GM04503 (cell line): ENCODE measurements around the gene SLC46A3.
A peak's percentile ranks its signal among the peaks of the same experiment; 100 is the strongest.
"Not testable (repeated sequence)": the region's sequence is repeated elsewhere in the genome, so short reads cannot be mapped to it uniquely, and the experiment has no call there.

Source experiments
- DNase-seq: peaks from one replicate; pipeline ENCODE4 v3.0.0-alpha.2; 2012; ENCODE audit warnings: low read depth

SLC46A3 gene

DNA sequence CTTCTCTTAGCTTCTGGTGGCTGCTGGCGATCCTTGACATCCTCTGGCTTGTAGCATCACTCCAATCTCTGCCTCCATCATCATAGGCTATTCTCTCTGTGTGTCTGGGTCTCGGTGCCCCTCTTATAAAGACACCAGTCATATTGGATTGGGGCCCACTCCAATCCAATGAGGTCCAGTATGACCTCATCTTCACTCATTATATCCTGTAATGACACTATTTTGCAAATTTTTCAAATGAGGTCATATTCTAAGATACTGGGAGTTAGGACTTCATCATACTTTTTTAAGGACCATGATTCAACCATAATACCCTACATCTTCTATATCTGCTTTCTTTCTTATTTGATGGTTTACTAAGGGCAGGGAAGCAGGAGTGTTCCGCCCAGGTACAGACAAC is 12.0 kb upstream of the SLC46A3 start:
- DNase-seq: no peak

DNA sequence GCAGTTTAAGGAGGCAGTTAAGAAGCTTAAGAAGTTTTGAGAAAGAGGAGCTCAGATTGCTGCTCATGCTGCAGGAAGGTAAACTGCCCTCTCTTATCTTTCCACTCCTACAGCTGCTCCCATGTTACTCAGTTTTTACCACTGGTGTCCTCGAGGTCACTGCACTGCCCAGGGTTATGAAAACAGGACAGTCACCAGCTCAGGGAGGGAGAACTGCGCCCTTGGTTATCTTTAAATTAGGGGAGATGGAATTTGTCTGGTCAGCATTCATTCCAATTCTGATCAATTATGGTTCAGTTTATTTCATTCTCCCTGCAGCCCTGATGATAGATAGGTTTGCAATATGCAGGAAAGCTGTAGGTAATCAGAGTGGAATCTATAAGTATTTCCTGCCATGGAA is 10.8 kb upstream of the SLC46A3 start:
- DNase-seq: no peak

DNA sequence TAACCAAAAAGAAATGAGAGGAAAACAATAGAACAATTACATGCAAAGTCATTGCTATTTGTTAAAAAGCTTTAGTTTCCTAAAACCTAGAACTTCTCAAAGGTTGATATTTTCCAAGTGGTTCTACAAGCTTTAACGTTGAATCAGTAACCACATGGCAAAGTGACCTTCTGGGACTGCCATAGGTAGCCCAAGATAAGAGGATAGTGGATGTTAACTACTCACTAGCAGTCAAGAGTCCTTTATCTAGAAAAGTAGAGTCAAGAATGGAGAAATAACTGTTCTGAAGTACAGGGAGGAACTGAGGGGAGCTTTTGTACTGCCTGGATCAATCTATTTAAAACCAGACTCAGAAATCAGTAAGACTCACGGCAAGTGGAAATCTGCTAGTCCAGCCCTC is 9.9 kb upstream of the SLC46A3 start:
- DNase-seq: no peak

DNA sequence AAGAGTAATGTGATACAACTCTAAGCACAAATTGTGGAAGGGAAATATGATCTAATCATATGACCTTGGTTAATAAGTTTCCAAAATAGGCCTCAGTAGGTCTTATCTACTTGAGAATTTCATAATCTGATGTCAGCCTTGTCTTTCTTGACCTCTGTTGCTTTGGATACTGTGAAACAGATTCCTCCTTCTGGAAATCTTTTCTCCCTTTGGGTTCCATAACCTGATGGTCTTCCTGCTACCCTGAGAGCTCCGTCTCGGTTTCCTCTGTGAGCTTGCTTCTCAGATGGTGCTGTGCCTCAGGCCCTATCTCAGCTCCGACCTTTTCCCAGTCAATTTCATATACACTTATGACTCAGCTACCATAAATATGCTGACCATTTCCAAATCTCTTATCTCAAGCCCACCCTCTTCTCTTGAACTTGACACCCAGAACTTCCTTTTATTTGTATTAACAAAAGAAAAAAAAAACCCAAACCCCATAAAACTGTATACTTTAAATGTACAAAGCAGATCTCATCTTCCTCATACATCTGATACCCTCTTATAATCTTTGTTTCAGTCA is 6.4 kb upstream of the SLC46A3 start:
- no peak for DNase-seq

DNA sequence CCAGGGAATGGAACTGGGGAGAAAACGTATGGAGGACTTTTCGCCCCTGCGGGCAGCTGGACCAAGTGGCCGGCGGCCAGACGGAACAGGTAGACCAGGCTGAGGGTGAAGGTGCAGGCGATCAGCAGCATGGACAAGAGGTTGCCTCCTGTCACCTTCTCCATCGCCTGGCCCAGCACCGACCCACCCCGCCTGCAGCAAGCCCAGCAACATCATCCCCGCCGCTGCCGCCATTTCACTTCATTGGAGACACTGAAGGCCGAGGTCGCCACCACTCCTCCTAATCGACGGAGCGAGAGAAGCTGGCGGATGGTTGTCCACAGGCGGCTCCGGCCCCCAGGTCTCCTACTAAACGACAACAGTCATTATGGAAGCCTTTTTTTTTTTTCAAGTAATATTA is 5.0 kb upstream of the SLC46A3 start:
- DNase-seq: no peak

DNA sequence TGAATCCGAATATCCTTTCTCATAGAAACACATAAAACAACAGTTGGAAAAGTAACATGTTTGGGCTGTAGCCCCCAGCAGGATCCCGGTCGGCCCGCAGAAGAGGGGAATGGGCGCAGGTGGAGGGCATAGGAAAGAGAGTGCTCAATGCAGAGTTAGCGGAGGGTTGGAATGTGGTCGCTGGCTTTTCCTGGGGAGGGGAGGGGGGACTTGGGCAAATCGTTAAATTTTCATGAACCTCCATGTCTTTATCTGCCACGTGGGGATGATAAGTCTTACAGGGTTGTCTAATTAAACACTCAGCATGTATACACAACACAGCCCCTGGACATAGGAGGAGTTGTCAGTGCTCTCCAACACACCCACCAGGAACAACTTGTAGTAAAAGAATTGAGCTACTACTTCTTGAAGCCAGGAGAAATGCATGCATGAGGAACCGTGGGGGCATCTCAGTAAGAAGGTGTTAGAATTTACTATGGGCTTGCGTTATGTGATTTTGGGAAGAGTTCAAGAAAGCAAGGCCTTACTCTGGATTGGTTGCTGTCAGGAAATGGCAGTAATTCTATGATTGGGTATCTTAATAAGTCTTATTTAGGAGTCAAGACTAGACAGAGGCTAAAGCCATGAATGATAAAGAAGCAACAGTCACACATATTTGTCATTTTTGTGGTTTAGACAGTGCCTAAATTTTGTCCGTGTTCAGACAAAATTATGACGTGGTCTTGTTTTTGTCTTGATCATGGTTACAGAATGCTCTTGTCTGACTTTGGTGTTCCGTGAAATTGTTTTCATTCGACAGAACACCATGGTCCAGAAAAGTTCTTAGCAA is 671 bp upstream of the SLC46A3 start:
- peak; percentile 85 for DNase-seq

DNA sequence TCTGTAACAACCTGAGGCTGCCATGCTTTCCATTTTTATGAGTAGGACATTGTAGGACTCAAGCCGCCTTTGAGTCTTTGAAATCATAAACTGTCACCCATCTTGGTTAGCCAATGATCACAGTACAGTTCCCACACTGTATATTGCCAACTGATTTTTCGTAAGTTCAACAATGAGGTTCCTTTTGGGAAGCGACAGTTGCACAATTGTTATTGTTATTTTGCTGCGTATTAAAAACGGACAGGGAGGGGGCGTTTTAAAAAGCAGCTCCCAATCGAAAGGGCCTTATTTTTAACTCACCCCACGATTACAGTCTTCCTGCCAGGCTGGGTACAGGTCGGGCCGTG is 601 bp downstream of the SLC46A3 start:
- DNase-seq: no peak

DNA sequence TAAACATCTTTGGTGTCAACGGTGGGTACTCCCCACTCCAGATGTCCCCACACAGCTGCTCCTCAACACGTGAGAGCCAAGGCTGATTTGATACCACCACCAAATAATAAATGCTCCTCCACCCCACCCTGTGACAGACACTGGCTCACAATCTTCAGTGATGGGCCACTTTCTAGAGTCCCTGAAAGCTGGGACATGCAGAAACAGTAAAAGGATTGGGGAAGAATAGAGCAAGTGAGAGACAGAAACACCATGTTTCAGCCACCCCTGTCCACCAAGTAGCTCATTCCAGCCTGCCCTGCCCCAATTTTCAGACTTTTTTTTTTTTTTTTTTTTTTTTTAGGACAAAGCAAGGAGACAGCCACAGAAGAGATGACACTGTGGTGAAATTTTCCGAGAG is 1.6 kb downstream of the SLC46A3 start:
- DNase-seq: no peak

DNA sequence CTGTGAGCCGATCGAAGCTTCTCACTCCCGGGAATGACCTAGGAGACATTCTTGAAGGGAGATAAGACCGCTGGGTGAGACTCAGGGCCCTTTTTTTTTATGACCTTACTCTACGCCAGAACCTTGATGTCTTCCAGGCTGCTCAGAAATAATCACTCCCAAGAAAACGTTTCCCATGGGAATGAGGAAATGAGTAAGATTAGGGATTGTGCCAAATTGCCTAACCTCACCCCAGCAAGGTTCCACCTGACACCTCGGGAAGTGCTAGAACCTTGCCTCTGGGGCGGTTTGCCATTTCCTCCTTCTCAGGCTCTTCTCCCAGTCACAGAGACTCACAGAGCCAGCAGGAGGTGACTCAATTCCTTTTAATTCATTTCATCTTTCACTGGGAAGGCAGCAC is 2.3 kb downstream of the SLC46A3 start:
- DNase-seq: peak; percentile 46

DNA sequence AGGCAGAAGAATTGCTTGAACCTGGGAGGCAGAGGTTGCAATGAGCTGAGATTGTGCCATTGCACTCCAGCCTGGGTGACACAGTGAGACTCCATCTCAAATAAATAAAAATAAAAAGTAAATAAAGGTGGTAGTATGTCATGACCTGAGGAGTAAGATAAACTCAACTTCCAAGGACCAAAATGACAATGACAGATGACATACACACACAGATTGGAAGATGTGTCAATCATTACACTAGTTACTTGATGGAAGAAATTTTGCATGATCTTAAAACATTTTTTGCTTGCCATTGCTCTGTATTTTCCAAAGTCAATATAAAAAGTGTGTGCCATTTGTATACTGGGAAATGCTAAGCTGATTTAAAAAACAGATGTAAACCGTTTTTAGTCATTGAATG is 4.1 kb downstream of the SLC46A3 start:
- no peak for DNase-seq

DNA sequence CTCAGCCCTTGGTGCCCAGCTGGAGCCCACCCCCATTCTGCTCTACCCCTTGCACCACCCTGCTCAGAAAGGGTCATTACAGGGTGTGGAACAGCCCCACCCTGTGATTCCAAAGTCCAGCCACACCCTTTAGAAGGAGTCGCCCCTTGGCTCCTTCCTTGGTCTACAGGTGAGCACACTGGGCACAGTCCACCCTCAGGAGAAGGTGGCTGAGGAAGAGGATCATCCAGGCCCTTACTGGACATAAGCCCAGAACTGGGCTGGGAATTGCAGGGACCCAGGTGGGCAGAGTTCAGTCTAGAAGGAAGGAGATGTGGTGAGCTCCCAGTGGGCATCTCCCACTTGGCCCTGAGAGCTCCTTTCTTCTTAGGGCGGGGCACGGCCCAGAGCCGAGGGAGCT is 8.6 kb downstream of the SLC46A3 start:
- no peak for DNase-seq

DNA sequence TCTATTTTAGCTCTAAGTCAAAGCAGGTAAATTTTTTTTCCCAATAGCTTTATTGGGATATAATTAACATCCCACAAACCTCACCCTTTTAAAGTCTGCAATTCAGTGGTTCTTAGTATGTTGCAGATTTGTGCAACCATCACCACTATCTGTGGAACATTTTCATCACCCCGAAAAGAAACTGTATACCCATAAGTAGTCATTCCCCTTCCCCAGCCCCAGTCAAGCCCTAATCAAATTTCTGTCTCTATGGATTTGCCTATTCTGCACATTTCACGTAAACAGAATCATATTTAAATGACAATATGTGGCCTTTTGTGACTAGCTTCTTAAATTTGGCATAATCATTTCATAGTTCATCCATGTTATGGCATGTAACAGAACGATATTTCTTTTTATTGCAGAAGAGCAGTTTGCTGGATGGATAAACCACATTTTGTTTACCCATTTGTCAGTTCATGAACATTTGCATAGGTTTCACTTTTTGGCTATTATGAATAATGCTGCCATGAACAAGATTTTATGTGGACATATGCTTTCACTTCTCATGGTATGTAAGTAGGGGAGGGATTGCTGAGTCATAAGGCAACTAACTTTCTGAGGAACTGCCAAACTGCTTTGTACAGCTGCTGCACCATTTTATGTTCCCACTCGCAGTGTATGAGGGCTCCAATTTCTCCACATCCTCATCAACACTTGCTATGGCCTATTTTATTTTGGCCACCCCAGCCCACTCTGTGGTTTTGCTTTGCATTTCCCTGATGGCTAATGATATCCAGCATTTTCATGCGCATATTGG is 10.9 kb downstream of the SLC46A3 start:
- peak; percentile 53 for DNase-seq

DNA sequence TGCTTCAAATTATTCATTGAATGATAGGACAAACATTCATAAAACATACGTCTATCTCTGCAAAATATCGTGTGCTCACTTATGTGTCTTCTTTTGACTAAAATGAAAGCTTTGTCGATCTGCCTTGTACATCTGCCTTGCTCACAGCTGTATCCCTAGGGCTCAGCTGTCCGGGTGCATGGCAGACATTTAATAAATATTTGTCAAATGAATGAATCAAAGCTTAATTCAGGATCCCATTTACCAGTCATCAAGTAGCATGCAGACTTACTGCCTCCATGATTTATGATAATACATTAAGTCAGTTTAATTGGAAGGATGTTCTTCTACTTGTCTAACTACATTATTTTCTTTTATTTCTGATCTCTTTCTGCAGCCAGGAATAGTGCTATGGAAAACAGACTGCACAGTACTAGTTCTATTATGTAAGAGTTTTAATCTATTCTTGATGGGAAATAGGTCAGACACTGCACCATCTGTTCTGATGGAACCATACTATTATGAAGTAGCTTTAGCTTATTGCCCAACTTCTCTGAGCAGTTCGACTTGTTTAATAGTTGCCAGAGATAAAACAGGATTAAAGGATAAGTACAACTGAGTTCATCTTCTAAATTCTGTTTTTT is 13.2 kb downstream of the SLC46A3 start:
- no peak for DNase-seq

DNA sequence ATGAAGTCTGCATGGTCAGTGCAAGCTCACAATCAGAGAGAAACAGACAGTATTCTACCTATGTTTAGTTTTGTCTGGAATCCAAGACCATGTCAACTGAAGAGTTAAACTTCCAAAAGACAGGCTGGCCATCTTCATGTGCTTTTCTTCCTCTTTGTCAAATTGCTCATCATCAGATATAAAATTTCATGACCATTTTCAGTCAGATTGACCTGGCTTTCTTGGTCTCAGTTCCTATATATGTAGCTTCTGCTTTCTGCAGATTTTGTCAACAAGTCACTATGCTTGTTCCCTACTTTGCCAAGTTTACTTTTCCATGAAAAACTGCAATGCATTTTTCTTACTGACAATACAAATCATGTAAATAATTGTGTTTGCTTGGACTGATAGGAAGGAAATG is 13.9 kb downstream of the SLC46A3 start:
- no peak for DNase-seq

DNA sequence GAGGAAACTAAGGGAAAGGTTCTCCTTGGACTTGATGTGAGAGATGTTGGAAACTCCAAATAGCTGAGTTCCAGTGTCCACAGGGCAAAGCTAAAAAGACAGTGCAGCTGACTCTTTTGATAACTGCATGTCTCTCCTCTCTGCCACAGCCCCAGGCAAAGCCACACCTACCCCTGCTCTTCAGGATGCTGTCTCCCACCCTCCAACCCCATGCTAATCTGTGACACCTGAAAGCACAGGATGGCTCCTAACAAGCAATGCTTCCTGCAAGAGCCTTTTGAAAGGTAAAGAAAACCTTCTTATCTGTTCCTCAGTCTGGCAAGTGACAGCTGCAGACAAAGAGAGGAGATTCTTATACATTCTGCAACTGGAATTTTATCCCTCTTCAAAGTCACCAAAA is 14.5 kb downstream of the SLC46A3 start:
- DNase-seq: no peak

DNA sequence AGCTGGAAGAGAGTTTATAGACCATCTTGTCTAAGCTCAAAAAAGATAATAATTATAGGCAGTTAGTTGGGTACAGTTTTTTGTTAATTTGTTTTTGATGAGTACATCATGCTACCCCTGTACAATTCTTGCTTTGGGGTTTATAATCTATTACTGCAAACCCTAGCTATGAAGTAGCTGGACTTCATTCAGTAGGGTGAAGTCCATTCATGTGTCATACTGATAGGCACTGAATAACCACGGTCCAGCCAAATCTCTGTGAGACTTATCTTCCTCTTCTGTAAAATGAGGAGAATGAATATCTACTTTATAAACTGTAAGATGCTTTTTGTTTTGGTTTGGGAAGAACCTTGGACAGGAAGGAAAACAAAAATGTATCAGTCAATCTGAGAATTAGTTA is 19.5 kb downstream of the SLC46A3 start:
- DNase-seq: no peak

DNA sequence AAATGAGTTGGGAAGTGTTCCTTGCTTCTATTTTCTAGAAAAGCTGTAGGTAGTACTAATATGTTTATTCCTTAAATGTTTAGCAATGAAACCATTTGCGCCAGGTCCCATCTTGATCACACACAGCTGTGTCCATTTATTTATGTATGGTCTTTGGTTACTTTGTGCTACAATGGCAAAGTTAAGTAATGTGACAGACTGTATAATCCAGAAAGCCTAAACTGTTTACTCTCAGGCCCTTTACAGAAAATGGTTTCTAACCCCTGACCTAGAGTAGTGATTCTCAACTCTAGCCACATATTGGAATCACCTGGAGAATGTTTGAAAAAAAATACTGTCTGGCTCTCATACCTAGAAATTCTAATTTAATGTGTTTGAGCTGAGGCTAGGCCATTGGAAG is 21.3 kb downstream of the SLC46A3 start:
- no peak for DNase-seq

DNA sequence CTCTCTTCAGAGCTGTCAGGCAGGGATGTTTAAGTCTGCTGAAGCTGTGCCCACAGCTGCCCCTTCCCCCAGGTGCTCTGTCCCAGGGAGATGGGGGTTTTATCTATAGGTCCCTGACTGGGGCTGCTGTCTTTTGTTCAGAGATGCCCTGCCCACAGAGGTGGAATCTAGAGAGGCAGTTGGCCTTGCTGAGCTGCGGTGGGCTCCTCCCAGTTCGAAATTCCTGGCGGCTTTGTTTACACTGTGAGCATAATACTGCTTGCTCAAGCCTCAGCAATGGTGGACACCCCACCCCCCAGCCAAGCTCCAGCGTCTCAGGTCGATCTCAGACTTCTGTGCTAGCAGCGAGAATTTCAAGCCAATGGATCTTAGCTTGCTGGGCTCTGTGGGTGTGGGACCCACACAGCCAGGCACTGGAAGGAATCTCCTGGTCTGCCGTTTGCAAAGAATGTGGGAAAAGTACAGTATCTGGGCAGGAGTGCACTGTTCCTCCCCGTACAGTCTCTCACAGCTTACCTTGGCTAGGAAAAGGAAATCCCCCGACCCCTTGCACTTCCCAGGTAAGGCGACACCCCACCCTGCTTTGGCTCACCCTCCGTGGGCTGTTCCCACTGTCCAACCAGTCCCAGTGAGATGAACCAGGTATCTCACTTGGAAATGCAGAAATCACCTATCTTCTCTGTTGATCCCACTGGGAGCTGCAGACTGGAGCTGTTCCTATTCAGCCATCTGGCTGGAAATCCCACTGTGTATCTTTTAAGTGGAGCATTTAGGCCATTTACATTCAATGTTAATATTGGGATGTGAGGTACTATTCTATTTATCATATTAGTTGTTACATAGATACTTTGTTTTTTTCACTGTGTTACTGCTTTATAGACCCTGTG is 24.9 kb downstream of the SLC46A3 start:
- not testable (repeated sequence) for DNase-seq

DNA sequence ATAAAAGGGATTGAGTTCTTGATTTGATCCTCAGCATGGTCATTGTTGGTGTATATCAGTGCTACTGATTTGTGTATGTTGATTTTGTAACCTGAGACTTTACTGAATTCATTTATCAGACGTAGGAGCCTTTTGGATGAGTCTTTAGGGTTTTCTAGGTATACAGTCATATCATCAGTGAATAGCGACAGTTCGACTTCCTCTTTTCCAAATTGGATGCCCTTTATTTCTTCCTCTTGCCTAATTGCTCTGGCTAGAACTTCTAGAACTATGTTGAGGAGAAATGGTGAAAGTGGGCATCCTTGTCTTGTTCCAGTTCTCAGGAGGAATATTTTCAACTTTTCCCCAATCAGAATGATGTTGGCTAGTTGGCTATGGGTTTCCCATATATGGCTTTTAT is 32.9 kb downstream of the SLC46A3 start:
- no peak for DNase-seq

DNA sequence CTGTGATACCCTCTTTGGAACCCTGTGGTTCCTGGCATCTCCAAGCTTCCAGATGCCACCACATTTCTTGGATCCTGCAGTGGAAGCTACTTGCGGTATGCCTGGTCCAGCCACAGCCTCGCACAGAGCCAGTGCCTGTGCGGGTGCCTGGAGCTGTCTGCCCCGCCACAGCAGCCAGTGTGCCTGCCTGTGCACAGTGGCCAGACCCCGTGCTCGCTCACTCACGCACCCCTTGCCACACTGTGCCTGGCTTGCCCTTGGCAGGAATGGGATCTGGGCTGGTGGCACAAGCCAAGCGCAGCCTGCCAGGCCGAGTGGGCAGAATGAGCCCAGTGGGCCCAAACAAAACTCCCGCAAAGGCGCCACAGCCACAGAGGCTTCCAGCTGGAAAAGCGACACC is 33.7 kb downstream of the SLC46A3 start:
- DNase-seq: no peak

DNA sequence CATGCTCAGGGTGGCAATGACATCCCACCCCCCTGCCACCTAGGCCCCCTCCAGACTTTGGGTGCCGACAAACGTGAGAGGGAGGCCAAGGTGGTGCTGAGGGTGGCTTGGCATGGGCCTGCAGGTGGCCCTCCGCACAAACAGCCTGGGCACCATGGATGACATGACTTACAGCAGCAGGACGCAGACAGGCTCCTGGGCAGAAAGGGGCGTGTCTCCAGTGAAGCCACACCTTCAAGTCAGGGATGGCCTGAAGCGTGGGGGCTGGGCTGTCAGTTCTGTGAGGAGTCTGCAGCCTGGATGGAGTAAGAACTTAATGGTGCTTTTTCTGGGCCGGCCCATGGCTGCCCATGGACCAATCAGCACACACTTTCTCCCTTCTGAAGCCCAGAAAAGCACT is 34.5 kb downstream of the SLC46A3 start:
- DNase-seq: no peak

DNA sequence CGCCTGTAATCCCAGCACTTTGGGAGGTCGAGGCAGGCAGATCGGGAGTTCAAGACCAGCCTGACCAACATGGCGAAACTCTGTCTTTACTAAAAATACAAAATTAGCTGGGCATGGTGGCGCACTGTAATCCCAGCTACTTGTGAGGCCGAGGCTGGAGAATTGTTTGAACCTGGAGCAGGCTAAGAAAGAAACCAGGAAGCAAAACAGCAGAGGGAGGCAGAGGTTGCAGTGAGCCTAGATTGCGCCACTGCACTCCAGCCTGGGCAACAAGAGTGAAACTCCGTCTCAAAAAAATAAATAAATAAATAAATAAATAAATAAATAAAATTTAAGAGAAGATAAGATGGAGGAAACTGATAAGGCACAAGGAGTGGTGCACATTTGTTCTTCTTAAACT is 35.6 kb downstream of the SLC46A3 start:
- not testable (repeated sequence) for DNase-seq
